DND-41 (cell line): Measurements from ENCODE around the gene KRTAP10-9.
"Not testable (repeated sequence)": the region's sequence is repeated elsewhere in the genome, so short reads cannot be mapped to it uniquely, and the experiment has no call there.

Source experiments
- ATAC-seq: fragments of 200-7000 bp; cut with Tn5 transposase; 3 replicates; pipeline ENCODE4 v1.9.1; 2021; ENCODE audit warnings: low read depth; ENCODE audit not compliant: insufficient read depth
- DNase-seq: peaks from one replicate; pipeline ENCODE4 v3.0.0-alpha.2; 2020
- H2AFZ ChIP-seq: 2 replicates; pipeline ENCODE4 v1.6.0; 2012; ENCODE audit warnings: low read depth, low read length
- H3K27ac ChIP-seq: 2 replicates; pipeline ENCODE4 v1.5.1; 2012; ENCODE audit warnings: low read length, inconsistent platforms
- H3K27me3 ChIP-seq: fragments of 200-600 bp; sonication (generic); 2 replicates; pipeline ENCODE4 v1.6.0; 2012; ENCODE audit warnings: low read length, mild to moderate bottlenecking, inconsistent platforms; ENCODE audit not compliant: insufficient read depth, poor library complexity
- H3K36me3 ChIP-seq: 2 replicates; pipeline ENCODE4 v1.5.1; 2012; ENCODE audit warnings: low read length, inconsistent platforms; ENCODE audit not compliant: insufficient read depth
- H3K4me1 ChIP-seq: 2 replicates; pipeline ENCODE4 v1.5.1; 2012; ENCODE audit warnings: mild to moderate bottlenecking, low read length; ENCODE audit not compliant: insufficient read depth
- H3K4me2 ChIP-seq: 2 replicates; pipeline ENCODE4 v1.6.0; 2012; ENCODE audit warnings: mild to moderate bottlenecking, moderate library complexity, low read length, inconsistent platforms; ENCODE audit not compliant: insufficient read depth
- H3K4me3 ChIP-seq, 2 experiments: fragments of 200-600 bp in 1 of 2; shearing (Covaris generic) in 1 of 2; 2 replicates each; pipeline ENCODE4 v1.5.1; 2012 to 2016; ENCODE audit warnings: inconsistent platforms in 2 of 2, low read length in 2 of 2, mild to moderate bottlenecking in 2 of 2, low read depth in 1 of 2, moderate library complexity in 1 of 2
- H3K79me2 ChIP-seq: 2 replicates; pipeline ENCODE4 v1.6.0; 2012; ENCODE audit warnings: low read length, inconsistent platforms; ENCODE audit not compliant: insufficient read depth
- H3K9ac ChIP-seq: 2 replicates; pipeline ENCODE4 v1.6.0; 2012; ENCODE audit warnings: low read depth, mild to moderate bottlenecking, inconsistent platforms, low read length, moderate library complexity
- H3K9me3 ChIP-seq: 2 replicates; pipeline ENCODE4 v1.5.1; 2012; ENCODE audit warnings: low read length, moderate library complexity, mild to moderate bottlenecking, inconsistent platforms; ENCODE audit not compliant: insufficient read depth, severe bottlenecking
- H4K20me1 ChIP-seq: 2 replicates; pipeline ENCODE4 v1.6.0; 2012; ENCODE audit warnings: low read length; ENCODE audit not compliant: insufficient read depth
- EZH2 ChIP-seq: IDR thresholded peaks from 3 replicates; pipeline ENCODE4 v1.6.1; 2012; ENCODE audit warnings: borderline replicate concordance, low read depth, mild to moderate bottlenecking, moderate library complexity, low read length, inconsistent platforms; ENCODE audit not compliant: severe bottlenecking
- TF ChIP-seq, protein P1 (sequence below): IDR thresholded peaks from 2 replicates; pipeline ENCODE4 v1.5.1; 2012; ENCODE audit warnings: borderline replicate concordance, low read length, moderate library complexity, mild to moderate bottlenecking; ENCODE audit not compliant: poor library complexity, severe bottlenecking; ENCODE audit errors: extremely low read depth

The KRTAP10-9 gene

DNA sequence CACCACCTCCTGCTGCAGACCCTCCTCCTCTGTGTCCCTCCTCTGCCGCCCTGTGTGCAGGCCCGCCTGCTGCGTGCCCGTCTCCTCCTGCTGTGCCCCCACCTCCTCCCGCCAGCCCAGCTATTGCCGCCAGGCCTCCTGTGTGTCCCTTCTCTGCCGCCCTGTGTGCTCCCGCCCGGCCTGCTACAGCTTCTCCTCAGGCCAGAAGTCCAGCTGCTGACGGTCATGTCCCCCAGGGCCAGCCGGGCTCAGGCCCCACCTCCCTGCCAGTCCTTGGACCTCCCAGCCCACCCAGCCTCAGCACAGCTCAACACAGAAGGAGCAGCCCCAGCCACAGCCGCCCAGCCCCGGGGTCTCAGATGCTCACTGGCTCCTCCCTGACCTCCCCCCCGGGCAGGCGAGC lies 939 bp downstream of the KRTAP10-9 start:
- H2AFZ ChIP-seq, H3K9ac ChIP-seq, H3K27me3 ChIP-seq, ATAC-seq, H3K79me2 ChIP-seq, H3K4me2 ChIP-seq, H3K27ac ChIP-seq, DNase-seq, H3K36me3 ChIP-seq, H3K4me3 ChIP-seq, H4K20me1 ChIP-seq, H3K4me1 ChIP-seq: not testable (repeated sequence)
- peaks cover 11% of the 10 kb centered on the region for H3K9me3 ChIP-seq

DNA sequence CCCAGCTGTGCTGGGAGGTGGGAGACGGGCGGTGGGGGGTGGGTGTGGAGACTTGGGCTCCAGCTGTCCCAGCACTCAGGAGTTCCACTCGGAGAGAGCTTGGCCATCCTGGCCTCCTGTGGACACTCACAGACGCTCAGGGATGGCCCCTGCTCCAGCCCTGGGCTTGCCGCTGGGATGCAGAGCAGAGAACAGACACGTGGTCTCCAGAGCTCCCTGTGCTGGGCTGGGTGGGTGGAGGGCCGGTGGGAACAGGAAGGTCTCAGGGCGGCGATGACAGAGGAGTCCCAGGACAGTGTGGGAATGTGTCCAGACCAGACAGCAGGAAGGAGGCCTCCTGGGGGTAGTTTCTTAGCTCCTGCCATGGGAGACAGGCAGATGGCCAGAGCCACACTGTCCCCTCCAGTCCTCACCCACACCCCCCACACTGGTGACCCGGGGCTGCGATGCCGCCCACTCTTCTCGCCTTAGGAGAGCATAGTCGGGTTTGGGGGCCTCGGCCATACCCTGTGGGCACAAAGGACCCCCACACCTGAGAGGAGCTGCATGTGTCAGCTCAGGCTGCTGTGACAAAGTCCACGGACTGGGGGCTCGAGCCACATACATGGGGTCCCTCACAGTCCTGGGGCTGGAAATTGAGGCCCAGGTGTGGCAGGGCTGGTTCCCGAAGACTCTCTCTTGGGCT lies 2.0 kb downstream of the KRTAP10-9 start:
- no peak overlapping the region for H3K27ac ChIP-seq
- H3K4me2 ChIP-seq: no peak overlapping the region
- H3K9ac ChIP-seq: no peak overlapping the region
- no peak overlapping the region for H3K4me3 ChIP-seq
- TF ChIP-seq, protein P1, sequence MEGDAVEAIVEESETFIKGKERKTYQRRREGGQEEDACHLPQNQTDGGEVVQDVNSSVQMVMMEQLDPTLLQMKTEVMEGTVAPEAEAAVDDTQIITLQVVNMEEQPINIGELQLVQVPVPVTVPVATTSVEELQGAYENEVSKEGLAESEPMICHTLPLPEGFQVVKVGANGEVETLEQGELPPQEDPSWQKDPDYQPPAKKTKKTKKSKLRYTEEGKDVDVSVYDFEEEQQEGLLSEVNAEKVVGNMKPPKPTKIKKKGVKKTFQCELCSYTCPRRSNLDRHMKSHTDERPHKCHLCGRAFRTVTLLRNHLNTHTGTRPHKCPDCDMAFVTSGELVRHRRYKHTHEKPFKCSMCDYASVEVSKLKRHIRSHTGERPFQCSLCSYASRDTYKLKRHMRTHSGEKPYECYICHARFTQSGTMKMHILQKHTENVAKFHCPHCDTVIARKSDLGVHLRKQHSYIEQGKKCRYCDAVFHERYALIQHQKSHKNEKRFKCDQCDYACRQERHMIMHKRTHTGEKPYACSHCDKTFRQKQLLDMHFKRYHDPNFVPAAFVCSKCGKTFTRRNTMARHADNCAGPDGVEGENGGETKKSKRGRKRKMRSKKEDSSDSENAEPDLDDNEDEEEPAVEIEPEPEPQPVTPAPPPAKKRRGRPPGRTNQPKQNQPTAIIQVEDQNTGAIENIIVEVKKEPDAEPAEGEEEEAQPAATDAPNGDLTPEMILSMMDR: no peak
- TF ChIP-seq EZH2: no peak
- peaks cover 9% of the 10 kb centered on the region for H3K9me3 ChIP-seq
- no peak overlapping the region for H2AFZ ChIP-seq
- no peaks in the 10 kb centered on the region for H3K79me2 ChIP-seq
- DNase-seq: no peak
- no peaks in the 10 kb centered on the region for H3K36me3 ChIP-seq
- no peaks in the 10 kb centered on the region for H3K4me1 ChIP-seq
- no peaks in the 10 kb centered on the region for H3K27me3 ChIP-seq
- no peak for ATAC-seq
- no peaks in the 10 kb centered on the region for H4K20me1 ChIP-seq

DNA sequence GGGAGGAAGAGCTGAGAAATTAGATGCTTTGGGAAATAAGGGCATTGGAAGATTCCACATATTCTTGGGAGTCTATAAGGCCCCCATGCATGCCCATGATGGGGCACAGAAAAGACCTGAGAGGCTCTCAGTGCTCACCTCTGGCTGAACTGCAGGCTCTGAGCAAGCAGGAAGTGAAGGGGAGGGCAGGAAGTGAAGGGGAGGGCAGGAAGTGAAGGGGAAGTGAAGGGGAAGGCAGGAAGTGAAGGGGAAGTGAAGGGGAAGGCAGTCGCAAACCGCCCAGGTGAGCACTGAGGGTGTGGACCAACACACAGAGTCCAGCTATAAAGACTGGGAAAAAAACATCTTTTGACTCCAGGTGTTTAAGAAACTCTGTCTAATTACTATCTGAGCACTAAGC lies 3.5 kb downstream of the KRTAP10-9 start:
- H3K9me3 ChIP-seq: peaks cover 5% of the 10 kb centered on the region
- no peak overlapping the region for H3K4me2 ChIP-seq
- no peak overlapping the region for H3K27ac ChIP-seq
- no peaks in the 10 kb centered on the region for H3K4me1 ChIP-seq
- H3K79me2 ChIP-seq: no peaks in the 10 kb centered on the region
- no peaks in the 10 kb centered on the region for H3K36me3 ChIP-seq
- no peak overlapping the region for H3K4me3 ChIP-seq
- H3K9ac ChIP-seq: no peak overlapping the region
- no peak overlapping the region for H2AFZ ChIP-seq
- H4K20me1 ChIP-seq: no peaks in the 10 kb centered on the region
- no peak for ATAC-seq
- DNase-seq: no peak
- no peak for TF ChIP-seq EZH2
- TF ChIP-seq, protein P1: no peak
- no peaks in the 10 kb centered on the region for H3K27me3 ChIP-seq

DNA sequence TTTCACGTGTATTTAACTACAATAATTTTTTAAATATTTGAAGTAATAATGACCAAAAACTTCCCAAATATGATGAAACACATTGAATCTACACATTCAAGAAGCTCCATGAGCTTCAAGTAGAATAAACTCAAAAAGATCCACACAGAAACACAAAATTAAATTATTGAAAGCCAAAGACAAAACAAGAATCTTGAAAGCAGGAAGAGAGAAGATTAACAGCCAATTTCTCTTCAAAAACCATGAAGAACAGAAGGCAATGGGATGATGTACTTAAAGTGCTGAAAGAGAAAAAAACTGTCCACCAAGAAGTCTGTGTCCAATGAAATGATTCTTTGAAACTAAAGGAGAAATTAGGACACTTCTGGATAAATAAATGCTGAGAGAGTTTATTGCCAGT lies 5.2 kb downstream of the KRTAP10-9 start:
- no peak overlapping the region for H3K9ac ChIP-seq
- H3K9me3 ChIP-seq: peaks cover 5% of the 10 kb centered on the region
- no peaks in the 10 kb centered on the region for H3K4me1 ChIP-seq
- H3K36me3 ChIP-seq: no peaks in the 10 kb centered on the region
- DNase-seq (no peak), ATAC-seq (no peak)
- H3K79me2 ChIP-seq: no peaks in the 10 kb centered on the region
- H3K4me2 ChIP-seq: no peak overlapping the region
- H3K27ac ChIP-seq: no peak overlapping the region
- no peak overlapping the region for H3K4me3 ChIP-seq
- TF ChIP-seq, protein P1: no peak
- no peak for TF ChIP-seq EZH2
- no peak overlapping the region for H2AFZ ChIP-seq
- no peaks in the 10 kb centered on the region for H4K20me1 ChIP-seq
- no peaks in the 10 kb centered on the region for H3K27me3 ChIP-seq
